ENCODE measurements around the gene HMGCS2. TPM values are rescaled to one million over a fixed set of nuclear protein-coding genes. Genes with fewer than 3 reads are reported as not detected.

The HMGCS2 gene
- total RNA-seq, 1 donor from 2014 or later, result not detected

GRCh38 chr1:119740261-119740660 lies 28.4 kb downstream of the HMGCS2 start:
- H3K9me3 Mint-ChIP-seq, result no peaks in the 10 kb centered on the region

GRCh38 chr1:119739150-119739549 lies 29.6 kb downstream of the HMGCS2 start:
- Histone ChIP-seq H3K9me3 (ENCODE audit: low read depth) (no peaks in the 10 kb centered on the region), H3K4me2 (no peak overlapping the region), H3K27ac (no peak overlapping the region), H3K4me3 (no peak overlapping the region), H3K36me3 (no peaks in the 10 kb centered on the region), H3K27me3 (no peaks in the 10 kb centered on the region), H4K20me1 (ENCODE audit: low read depth) (peaks cover 4% of the 10 kb centered on the region), H3K79me2 (ENCODE audit: low read depth) (no peaks in the 10 kb centered on the region), H2AFZ (replicated peaks) (no peak overlapping the region), H3K9ac (no peak overlapping the region), H3F3A (ENCODE audit: low read depth) (peaks cover 5% of the 10 kb centered on the region), H3K4me1 (no peaks in the 10 kb centered on the region)
- Mint-ChIP-seq H3K36me3 (peaks cover 43% of the 10 kb centered on the region), H3K4me3 (no peak overlapping the region), H3K9me3 (no peaks in the 10 kb centered on the region), H3K4me1 (peaks cover 6% of the 10 kb centered on the region), H3K27ac (no peak overlapping the region), H3K27me3 (ENCODE audit: insufficient read depth, low read depth) (peaks cover 3% of the 10 kb centered on the region)
- DNase-seq (ENCODE audit: low spot score), result no peak
- no peak for TF ChIP-seq EZH2 (IDR thresholded peaks at IDR 0.05)
- TF ChIP-seq CTCF (IDR thresholded peaks at IDR 0.05), result no peak
- no peak for TF ChIP-seq EZH2phosphoT487 (IDR thresholded peaks at IDR 0.05)

More at GRCh38 chr1:119740261-119740660, 28.4 kb downstream of the HMGCS2 start:
- TF ChIP-seq CTCF (IDR thresholded peaks at IDR 0.05), result no peak
- no peak for TF ChIP-seq EZH2 (IDR thresholded peaks at IDR 0.05)
- TF ChIP-seq EZH2phosphoT487 (IDR thresholded peaks at IDR 0.05), result no peak
- H3K36me3 Mint-ChIP-seq, result peaks cover 41% of the 10 kb centered on the region
- H3K9me3 ChIP-seq (ENCODE audit: low read depth), result no peaks in the 10 kb centered on the region
- DNase-seq (ENCODE audit: low spot score), result no peak
- peaks cover 11% of the 10 kb centered on the region for H3F3A ChIP-seq (ENCODE audit: low read depth)
- H3K79me2 ChIP-seq (ENCODE audit: low read depth), result no peaks in the 10 kb centered on the region
- H3K4me3 ChIP-seq, result no peak overlapping the region
- H2AFZ ChIP-seq (replicated peaks), result no peak overlapping the region
- H3K27me3 Mint-ChIP-seq (ENCODE audit: insufficient read depth, low read depth), result peaks cover 3% of the 10 kb centered on the region
- H3K9ac ChIP-seq, result no peak overlapping the region
- no peaks in the 10 kb centered on the region for H3K36me3 ChIP-seq
- H3K4me2 ChIP-seq, result no peak overlapping the region
- no peaks in the 10 kb centered on the region for H3K4me1 ChIP-seq
- no peaks in the 10 kb centered on the region for H3K27me3 ChIP-seq
- no peak overlapping the region for H3K27ac ChIP-seq
- H3K27ac Mint-ChIP-seq, result no peak overlapping the region
- H3K4me1 Mint-ChIP-seq, result peaks cover 6% of the 10 kb centered on the region
- H4K20me1 ChIP-seq (ENCODE audit: low read depth), result peaks cover 4% of the 10 kb centered on the region
- H3K4me3 Mint-ChIP-seq, result no peak overlapping the region

DNA sequence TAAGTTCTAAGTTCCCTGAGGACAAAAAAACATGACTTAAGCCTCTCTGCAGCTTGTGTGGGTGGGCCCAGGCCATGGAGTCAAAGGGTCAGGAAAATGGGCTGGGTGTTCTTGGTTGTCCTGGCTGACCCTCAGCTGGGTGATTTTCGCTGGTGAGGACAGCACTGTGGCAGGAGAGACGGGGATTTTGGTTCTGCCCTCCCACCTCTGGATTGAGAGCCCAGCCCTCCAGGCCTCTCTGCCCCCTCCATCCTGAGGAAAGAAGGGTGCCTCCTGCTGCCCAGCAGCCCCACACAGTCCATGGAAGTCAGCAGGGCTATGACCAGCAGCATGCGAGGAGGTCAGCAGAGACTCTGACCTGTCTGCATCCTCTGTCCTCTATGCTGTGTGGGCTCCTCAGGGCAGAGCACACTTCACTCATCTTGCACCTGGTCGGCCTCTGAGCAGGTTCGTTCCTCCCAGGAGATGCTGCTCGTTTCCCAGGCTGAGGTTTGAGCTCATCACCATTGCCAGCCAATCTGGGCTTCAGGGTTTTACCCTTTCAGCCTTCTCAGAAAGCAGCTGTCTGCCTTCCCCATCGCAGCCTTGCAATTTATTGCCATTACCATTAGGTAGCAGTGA lies 30.5 kb downstream of the HMGCS2 start:
- Histone ChIP-seq H3F3A (ENCODE audit: low read depth) (no peaks in the 10 kb centered on the region), H3K79me2 (ENCODE audit: low read depth) (no peaks in the 10 kb centered on the region), H3K27me3 (no peaks in the 10 kb centered on the region), H3K9ac (no peak overlapping the region), H3K9me3 (ENCODE audit: low read depth) (no peaks in the 10 kb centered on the region), H2AFZ (replicated peaks) (no peak overlapping the region), H3K4me2 (no peak overlapping the region), H3K36me3 (no peaks in the 10 kb centered on the region), H3K4me1 (no peaks in the 10 kb centered on the region), H3K4me3 (no peak overlapping the region), H4K20me1 (ENCODE audit: low read depth) (peaks cover 4% of the 10 kb centered on the region), H3K27ac (no peak overlapping the region)
- peaks cover 6% of the 10 kb centered on the region for H3K4me1 Mint-ChIP-seq
- H3K4me3 Mint-ChIP-seq, result no peak overlapping the region
- no peaks in the 10 kb centered on the region for H3K9me3 Mint-ChIP-seq
- no peak for DNase-seq (ENCODE audit: low spot score)
- peaks cover 38% of the 10 kb centered on the region for H3K36me3 Mint-ChIP-seq
- peak overlapping the region; percentile 75 for H3K27ac Mint-ChIP-seq
- TF ChIP-seq EZH2phosphoT487 (IDR thresholded peaks at IDR 0.05), result no peak
- no peak for TF ChIP-seq CTCF (IDR thresholded peaks at IDR 0.05)
- TF ChIP-seq EZH2 (IDR thresholded peaks at IDR 0.05), result no peak
- no peaks in the 10 kb centered on the region for H3K27me3 Mint-ChIP-seq (ENCODE audit: insufficient read depth, low read depth)
